PC-9 (cell line): ENCODE data around the gene CCDC182.

Experiments used
- CTCF ChIP-seq: fragments of 200-600 bp; sonication (generic); conservative IDR thresholded peaks from 2 replicates; pipeline ENCODE4 v1.6.1; 2017; ENCODE audit warnings: mixed run types, antibody characterized with exemption, mild to moderate bottlenecking, moderate library complexity
- EZH2 ChIP-seq: fragments of 200-600 bp; sonication (generic); IDR thresholded peaks from 2 replicates; pipeline ENCODE4 v1.8.0; 2017; ENCODE audit warnings: antibody characterized with exemption, low read depth

- TF ChIP-seq EZH2, result no peak
- no peak for TF ChIP-seq CTCF
Observed at GRCh38 chr17:57720386-57721035, 24.6 kb downstream of the CCDC182 start.
